BLaER1 (cell line): Measurements from ENCODE around the gene TMEM141.

ENCODE experiments used
- H3K27ac ChIP-seq: shearing (Covaris generic); formaldehyde crosslinking; 2 replicates; pipeline ENCODE4 v1.8.1; 2022
- H3K27me3 ChIP-seq: shearing (Covaris generic); formaldehyde crosslinking; 2 replicates; pipeline ENCODE4 v1.8.1; 2022
- H3K36me3 ChIP-seq: shearing (Covaris generic); formaldehyde crosslinking; 2 replicates; pipeline ENCODE4 v1.8.1; 2022
- H3K4me1 ChIP-seq: shearing (Covaris generic); formaldehyde crosslinking; 2 replicates; pipeline ENCODE4 v1.8.1; 2022
- H3K4me2 ChIP-seq: shearing (Covaris generic); formaldehyde crosslinking; 2 replicates; pipeline ENCODE4 v1.8.1; 2022
- H3K4me3 ChIP-seq: shearing (Covaris generic); formaldehyde crosslinking; 2 replicates; pipeline ENCODE4 v1.8.1; 2022
- H3K9ac ChIP-seq: shearing (Covaris generic); formaldehyde crosslinking; 2 replicates; pipeline ENCODE4 v1.8.1; 2022
- H3K9me3 ChIP-seq: shearing (Covaris generic); formaldehyde crosslinking; 2 replicates; pipeline ENCODE4 v1.8.1; 2022
- H4K20me1 ChIP-seq: shearing (Covaris generic); formaldehyde crosslinking; 2 replicates; pipeline ENCODE4 v1.8.1; 2022
- Cebpa-rat ChIP-seq: shearing (Covaris generic); IDR thresholded peaks from 2 replicates; pipeline ENCODE4 v1.8.1; 2022

Gene TMEM141

DNA sequence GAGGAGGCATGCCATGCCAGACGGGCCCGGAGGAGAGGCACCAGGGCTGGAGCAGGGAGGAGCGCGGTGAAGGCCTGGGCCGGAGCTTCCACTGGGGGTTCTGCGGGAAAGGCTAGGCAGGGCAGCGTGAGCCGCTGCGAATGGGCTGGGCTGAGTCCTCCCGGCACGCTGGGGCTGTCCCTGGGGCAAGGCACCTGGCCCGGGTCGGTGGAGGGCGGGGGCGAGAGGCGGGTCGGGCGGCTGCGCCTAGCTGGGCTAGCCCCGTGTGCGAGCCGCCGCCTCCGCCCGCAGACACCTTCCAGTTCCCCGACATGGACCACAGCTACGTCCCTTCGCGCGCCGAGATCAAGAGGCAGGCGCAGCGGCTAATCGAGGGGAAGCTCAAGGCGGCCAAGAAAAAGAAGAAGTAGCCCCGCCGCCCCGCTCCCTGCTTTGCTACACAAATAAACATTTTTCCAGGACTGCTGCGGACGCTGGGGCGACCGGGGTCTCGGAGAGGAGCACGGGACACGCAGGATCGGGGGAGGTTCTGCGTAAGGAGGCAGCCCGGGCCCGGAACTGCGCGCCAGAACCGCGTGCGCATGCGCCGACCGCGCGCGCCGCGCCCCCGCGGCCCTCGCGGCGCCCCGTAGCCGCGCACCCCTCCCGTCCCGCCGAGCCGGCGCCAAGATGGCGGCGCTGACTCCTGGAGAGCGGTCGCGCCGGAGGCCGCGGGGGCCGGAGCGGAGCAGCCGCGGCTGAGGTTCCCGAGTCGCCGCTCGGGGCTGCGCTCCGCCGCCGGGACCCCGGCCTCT is 16.3 kb downstream of the TMEM141 start, which contains the start of gene RABL6:
Gene RABL6, plus strand, starts transcription at position 668 of the 794 bp plus-strand sequence. CDS start 249 bp downstream, outside the sequence.
- H3K9me3 ChIP-seq: no peaks in the 10 kb centered on the region
- H4K20me1 ChIP-seq: peaks cover 45% of the 10 kb centered on the region
- no peaks in the 10 kb centered on the region for H3K27me3 ChIP-seq
- H3K36me3 ChIP-seq: peaks cover 68% of the 10 kb centered on the region
- peaks cover 53% of the 10 kb centered on the region for H3K4me1 ChIP-seq
- H3K4me3 ChIP-seq: peak within 1 kb of the TSS; percentile 100
- H3K9ac ChIP-seq: peak within 1 kb of the TSS; percentile 99
- TF ChIP-seq Cebpa-rat: no peak
- H3K4me2 ChIP-seq: peak within 1 kb of the TSS; percentile 97
- H3K27ac ChIP-seq: peak within 1 kb of the TSS; percentile 98

DNA sequence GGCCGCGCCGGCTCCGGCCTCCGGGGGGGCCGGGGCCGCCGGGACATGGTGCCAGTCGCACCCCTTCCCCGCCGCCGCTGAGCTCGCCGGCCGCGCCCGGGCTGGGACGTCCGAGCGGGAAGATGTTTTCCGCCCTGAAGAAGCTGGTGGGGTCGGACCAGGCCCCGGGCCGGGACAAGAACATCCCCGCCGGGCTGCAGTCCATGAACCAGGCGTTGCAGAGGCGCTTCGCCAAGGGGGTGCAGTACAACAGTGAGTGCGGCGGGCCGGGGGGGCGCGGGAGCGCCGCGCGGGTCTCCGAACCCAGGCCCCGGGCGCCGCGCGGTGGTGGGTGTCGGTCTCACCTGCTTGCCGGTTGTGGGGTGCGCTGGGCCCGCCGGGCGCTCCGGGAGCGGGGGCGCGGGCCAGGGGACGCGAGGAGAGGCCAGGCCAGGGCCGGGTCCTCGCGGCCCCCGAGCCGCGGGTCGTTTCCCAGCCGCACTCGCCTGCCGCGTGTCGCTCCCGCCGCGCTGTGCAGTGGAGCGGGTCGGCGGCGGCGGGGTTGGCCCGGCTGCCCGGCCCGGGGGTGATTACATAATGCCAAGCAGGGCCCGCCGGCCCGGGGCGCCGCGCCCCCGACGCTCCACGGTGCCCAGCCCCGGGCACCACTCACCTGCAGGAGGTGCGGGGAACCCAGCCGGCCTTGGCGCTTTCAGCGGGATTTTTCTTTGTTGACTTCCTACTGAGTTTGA is 17.1 kb downstream of the TMEM141 start:
- peaks cover 74% of the 10 kb centered on the region for H3K36me3 ChIP-seq
- H3K9ac ChIP-seq: peak overlapping the region; percentile 99
- H3K27ac ChIP-seq: peak overlapping the region; percentile 98
- H3K9me3 ChIP-seq: no peaks in the 10 kb centered on the region
- peaks cover 53% of the 10 kb centered on the region for H4K20me1 ChIP-seq
- H3K4me3 ChIP-seq: peak overlapping the region; percentile 100
- no peak for TF ChIP-seq Cebpa-rat
- H3K27me3 ChIP-seq: no peaks in the 10 kb centered on the region
- peak overlapping the region; percentile 79 for H3K4me2 ChIP-seq
- H3K4me1 ChIP-seq: peaks cover 53% of the 10 kb centered on the region

DNA sequence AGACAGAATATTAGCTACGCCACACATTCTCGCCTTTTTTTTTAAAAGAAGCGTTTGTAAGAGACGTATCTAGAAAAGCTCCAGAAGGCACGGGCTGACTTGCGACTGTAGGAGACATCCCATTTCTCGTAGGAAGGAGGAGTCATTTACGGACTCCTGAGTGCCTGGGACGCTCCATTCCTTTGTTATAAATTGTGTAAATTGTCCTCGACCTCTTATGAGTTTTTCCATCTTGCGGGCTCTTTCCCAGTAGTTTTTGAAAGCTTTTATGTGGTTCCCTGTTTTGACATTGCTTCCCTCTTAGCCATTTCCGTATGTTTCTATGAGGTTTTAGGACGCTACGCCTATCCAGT is 17.6 kb downstream of the TMEM141 start:
- Histone ChIP-seq H3K9me3 (no peaks in the 10 kb centered on the region), H3K36me3 (peaks cover 74% of the 10 kb centered on the region), H3K27me3 (no peaks in the 10 kb centered on the region), H4K20me1 (peaks cover 58% of the 10 kb centered on the region), H3K4me2 (peak overlapping the region; percentile 79), H3K4me3 (peak overlapping the region; percentile 100), H3K9ac (peak overlapping the region; percentile 99), H3K4me1 (peaks cover 53% of the 10 kb centered on the region), H3K27ac (peak overlapping the region; percentile 98)
- TF ChIP-seq Cebpa-rat: no peak

DNA sequence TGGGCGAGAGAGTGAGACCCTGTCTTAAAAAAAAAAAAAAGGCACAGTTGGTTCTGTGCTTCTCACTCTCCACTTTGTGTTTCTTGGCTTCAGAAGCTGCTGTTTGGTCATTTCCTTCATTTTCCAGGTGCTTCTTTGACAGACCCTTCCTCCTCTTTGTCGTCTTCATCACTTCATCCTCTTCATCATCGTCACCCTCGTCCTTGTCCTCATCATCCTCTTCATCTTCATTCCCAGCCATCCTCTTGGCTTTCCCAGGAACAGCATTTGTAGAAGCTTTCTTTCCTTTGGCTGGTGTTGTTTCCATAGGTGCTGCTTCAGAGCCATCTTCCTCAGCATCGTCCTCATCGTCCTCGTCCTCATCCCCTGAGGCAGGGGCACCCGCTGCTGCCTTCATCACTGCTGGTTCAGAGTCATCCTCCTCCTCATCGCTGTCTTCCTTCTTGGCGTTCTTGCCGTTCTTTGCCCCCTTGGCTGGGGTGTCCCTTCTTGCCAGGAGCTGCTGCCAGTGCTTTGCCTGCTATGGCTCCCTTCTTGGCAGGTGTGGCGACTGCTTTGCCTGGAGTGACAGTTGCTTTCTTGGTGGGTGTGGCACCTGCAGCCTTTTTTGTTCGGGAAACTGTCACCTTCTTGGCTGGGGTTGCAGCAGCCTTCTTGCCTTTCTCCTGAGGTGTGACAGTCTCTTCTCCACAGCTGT is 23.7 kb downstream of the TMEM141 start:
- no peak overlapping the region for H3K4me2 ChIP-seq
- peaks cover 99% of the 10 kb centered on the region for H4K20me1 ChIP-seq
- H3K4me3 ChIP-seq: no peak overlapping the region
- H3K27me3 ChIP-seq: no peaks in the 10 kb centered on the region
- no peak overlapping the region for H3K27ac ChIP-seq
- no peak for TF ChIP-seq Cebpa-rat
- H3K4me1 ChIP-seq: peaks cover 19% of the 10 kb centered on the region
- no peak overlapping the region for H3K9ac ChIP-seq
- no peaks in the 10 kb centered on the region for H3K9me3 ChIP-seq
- H3K36me3 ChIP-seq: peaks cover 93% of the 10 kb centered on the region

DNA sequence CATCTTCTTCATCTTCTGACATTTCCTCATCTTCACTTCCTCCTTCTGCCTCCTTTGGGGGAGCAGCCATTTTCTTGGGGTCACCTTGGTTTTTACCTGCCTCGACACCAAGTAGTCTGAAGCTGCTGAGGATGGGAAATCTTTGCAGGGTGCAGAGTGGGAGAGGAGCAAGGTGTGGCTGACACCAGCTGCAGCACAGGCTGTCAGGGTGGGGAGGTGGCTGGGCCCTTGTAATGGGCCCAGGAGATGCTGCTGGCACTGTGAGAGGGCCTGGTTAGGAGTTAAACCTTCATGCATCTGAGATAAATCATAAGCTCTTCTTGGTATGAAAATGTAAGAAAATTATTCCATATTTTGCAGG is 24.3 kb downstream of the TMEM141 start:
- Histone ChIP-seq H3K4me1 (peaks cover 13% of the 10 kb centered on the region), H3K9me3 (no peaks in the 10 kb centered on the region), H4K20me1 (peaks cover 99% of the 10 kb centered on the region), H3K9ac (no peak overlapping the region), H3K36me3 (peaks cover 93% of the 10 kb centered on the region), H3K27ac (no peak overlapping the region), H3K4me2 (no peak overlapping the region), H3K27me3 (no peaks in the 10 kb centered on the region), H3K4me3 (no peak overlapping the region)
- TF ChIP-seq Cebpa-rat: no peak

DNA sequence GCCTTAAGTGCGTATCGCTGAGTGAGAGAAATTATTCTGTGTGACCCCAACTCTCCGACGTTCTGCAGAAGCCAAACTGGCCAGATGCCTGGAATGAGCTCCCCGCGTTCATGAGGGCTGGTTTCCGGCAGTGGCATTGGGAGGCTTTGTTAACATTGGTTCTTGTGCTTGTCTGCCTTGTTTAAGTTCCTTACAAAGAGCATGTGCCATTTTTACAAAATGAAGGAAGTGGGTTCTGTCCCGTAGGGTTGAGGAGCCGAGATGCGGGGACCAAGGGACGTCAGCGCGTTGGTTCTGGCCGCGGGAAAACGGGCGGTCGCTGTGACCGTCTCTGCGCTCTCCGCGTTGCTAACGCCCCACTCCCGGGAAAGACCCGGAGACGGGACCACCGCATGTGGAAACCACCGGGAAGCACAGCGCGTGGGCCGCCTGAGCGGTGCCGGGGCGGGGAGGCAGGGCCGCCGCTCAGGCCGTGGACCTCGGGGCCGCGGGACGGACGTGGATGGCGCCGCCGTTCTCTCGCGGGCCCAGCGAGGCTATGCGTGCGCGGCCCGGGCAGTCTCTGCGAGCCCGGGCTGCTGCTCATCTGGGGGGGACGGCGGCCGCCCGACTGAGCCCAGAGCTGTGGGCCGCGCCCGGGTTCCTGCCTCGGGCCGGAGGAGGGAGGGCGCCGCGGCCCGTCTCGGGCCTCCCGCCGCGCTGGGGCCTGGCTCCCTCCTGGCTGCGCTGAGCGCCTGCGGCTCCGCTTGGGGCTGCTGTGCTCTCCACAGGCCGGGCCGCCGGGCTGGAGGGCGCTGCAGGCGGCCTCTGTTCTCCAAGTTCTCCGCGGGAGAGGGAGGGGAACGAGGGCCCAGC is 30.1 kb downstream of the TMEM141 start:
- Histone ChIP-seq H3K4me2 (no peak overlapping the region), H3K4me1 (no peaks in the 10 kb centered on the region), H3K9ac (no peak overlapping the region), H3K9me3 (no peaks in the 10 kb centered on the region), H3K27ac (no peak overlapping the region), H3K36me3 (peaks cover 92% of the 10 kb centered on the region), H4K20me1 (peaks cover 96% of the 10 kb centered on the region), H3K27me3 (no peaks in the 10 kb centered on the region), H3K4me3 (no peak overlapping the region)
- no peak for TF ChIP-seq Cebpa-rat

DNA sequence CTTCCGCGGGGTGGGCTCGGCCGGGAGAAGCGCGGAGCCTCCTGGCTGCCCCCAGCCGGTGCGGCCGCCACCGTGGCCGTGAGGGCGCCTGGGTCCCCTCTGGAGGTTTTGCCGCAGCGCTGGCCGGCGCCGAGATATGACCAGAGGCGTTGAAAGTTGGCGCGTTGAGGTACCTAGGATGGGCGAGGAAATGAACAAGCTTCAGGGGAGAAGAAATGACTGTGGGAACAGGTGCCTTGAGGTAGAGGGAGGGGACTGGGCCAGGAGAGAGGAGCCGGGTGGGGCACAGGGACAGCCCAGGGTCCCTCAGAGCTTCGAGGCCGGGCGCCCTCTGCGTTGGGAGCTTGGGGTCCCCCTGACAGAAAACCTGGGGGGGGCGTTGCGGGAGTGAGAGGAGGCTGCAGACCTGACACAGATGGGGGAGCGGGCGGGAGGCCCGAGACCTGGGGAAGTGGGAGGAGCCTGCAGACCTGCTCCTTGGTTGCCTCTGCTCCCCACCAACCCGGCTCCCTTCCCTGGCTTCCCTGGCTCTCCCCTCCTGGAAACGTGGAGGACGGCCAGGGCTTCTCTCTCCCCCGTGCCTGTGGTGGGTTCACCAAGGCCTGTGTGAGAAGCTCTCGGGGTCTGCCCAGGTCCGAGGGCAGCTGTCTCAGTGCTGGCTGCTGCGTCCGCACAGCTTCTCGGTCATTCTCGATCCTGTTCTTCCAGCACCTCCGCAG is 30.8 kb downstream of the TMEM141 start:
- no peak for TF ChIP-seq Cebpa-rat
- no peak overlapping the region for H3K9ac ChIP-seq

DNA sequence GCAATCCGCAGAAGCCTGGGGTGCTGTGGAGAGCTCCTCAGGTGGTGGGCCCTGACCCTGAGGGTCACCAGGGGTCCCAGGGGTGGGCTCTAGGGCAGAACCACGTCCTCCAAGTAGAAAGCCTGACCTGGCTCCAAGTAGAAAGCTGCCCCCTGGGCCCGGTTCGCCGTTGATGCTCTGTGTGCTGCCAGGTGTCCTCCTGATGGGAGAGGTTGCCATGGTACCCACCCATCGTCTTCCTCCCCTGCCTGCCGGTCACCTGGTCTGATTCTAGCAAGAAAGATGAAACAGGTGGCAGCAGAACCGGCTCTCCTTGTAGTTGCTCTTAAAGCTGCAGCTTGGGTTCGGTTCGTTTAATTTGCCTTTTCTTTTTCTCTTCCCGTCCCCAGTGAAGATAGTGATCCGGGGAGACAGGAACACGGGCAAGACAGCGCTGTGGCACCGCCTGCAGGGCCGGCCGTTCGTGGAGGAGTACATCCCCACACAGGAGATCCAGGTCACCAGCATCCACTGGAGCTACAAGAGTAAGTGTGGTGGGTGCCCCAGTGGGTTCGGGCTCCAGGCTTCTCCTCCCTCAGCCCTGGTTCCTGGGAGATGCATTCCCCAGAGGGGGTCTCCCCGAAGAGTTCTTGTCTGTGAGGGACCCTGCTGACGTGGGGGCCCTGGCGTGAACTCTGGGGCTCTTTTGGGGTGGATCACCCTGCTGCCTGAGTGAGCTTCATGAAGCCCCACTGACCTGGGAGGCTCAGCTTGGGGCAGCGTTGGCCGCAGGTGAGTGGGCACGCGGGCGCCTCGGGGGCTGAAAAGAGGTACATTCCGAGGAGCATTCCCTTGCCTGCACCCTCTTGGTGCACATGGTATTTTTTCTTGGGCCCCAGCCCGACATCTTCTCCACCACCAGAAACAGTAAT is 32.2 kb downstream of the TMEM141 start:
- H3K27me3 ChIP-seq: no peaks in the 10 kb centered on the region
- no peaks in the 10 kb centered on the region for H3K4me1 ChIP-seq
- no peak overlapping the region for H3K4me3 ChIP-seq
- H3K4me2 ChIP-seq: no peak overlapping the region
- H3K9me3 ChIP-seq: no peaks in the 10 kb centered on the region
- no peak overlapping the region for H3K27ac ChIP-seq
- peaks cover 97% of the 10 kb centered on the region for H4K20me1 ChIP-seq
- TF ChIP-seq Cebpa-rat: no peak
- peaks cover 95% of the 10 kb centered on the region for H3K36me3 ChIP-seq
- no peak overlapping the region for H3K9ac ChIP-seq

More for the DNA sequence above, 30.8 kb downstream of the TMEM141 start:
- Histone ChIP-seq H3K4me3 (no peak overlapping the region), H3K27me3 (no peaks in the 10 kb centered on the region), H3K36me3 (peaks cover 93% of the 10 kb centered on the region), H4K20me1 (peaks cover 96% of the 10 kb centered on the region), H3K4me2 (no peak overlapping the region), H3K4me1 (no peaks in the 10 kb centered on the region), H3K9me3 (no peaks in the 10 kb centered on the region), H3K27ac (no peak overlapping the region)
